Activated naive CD4-positive, alpha-beta T cell treated with anti-CD3 and anti-CD28 coated beads, Interleukin-2, amount 50 U/mL, for 16 hours (primary cell): Measurements from ENCODE around the gene MEGF11.

Experiments used
- DNase-seq: peaks from one replicate; pipeline ENCODE4 v3.0.0-alpha.2; 2020

The MEGF11 gene

DNA sequence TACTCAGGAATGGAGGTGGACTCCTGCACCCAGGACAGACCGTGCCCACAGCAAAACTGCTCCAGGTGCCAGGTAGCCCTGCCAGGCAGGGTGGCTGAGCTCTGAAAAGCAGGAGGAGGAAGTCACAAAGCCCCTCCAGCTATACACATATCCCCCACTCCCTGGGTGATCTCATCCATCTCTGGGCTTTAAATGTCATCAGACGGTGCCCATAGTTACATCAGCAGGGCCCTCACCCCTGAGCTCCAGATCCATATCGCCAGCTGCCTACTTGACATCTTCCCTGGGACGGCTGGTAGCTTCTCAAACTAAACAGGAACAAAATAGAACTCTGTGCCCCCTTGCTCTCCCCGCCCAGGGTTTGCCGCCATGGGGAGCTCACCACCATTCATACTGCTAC is 87.7 kb downstream of the MEGF11 start:
- no peak for DNase-seq

DNA sequence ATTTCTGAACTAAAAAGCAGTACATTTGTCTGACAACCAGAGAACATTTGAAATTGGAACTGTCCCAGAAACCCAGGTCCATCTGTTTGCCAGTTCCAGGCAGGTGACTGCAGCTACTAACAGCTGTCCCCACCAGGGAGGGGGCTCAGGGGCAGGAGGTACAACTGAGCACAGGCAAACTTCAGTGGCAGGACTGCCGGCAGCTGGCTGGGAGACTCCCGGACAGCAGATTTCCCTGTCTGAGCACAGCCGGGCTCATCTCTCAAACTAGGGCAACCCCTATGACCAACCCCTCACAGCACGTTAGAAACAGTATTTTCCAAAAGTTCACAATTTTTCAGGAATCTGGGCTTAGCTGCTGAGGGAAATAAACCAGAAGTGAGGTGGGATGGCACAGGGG is 88.8 kb downstream of the MEGF11 start:
- no peak for DNase-seq

DNA sequence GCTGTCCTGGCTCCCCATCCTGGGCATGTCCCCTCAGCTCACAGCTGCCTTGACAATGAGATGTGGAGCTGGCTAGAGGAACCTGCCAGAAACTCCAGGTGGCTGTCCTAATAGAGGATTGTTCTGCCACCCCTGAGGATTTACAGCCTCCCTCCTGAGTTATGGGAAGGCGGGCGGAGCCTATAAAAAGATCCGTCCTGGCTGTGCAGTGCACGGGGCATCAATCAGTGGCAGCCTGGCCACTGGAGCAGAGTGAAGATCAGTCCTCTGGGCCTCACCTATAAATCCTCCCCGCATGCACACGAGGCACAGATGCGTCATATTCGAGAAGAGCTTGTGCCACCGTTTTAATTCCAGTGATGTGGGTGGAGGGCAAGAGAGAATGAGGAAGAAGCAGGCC is 90.0 kb downstream of the MEGF11 start:
- DNase-seq: no peak

DNA sequence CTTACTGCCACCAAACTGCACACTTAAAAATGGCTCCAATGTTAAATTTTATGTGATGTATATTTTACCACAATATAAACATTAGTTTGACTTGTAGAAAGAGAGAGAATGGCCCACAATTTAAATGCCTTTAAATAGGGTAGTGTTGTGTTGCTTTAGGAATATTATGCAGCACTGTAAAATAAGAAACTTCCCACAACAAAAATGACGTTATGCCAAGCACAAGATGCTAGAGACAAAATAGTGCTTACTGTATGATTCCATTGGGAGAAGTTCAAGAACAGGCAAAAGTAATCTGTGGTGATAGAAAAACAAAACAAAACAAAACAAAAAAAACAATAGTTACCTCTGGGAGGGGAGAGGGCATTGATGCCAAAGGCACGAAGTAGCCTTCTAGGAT is 91.3 kb downstream of the MEGF11 start:
- DNase-seq: no peak

DNA sequence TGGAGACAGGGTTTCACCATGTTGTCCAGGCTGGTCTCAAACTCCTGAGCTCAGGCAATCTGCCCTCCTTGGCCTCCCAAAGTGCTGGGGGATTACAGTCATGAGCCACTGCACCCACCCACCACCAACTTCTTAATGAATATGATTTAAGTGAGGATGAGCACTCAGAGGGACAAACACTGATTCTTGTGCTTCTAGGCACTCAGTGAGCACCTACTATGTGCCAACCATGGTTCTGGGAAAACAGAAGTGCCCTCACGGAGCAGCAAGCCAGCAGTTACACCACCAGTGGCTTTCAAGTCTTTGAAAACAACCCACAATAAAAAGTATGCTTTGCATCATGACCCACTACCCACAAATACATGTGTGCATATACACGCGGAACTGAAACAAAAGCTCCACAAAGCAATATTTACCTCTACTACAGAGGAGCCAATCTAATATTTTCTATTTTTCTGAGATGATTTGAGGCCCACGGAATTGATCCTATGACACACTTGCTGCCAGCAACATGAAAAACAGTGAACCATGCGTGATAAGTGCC is 91.9 kb downstream of the MEGF11 start:
- DNase-seq: no peak

DNA sequence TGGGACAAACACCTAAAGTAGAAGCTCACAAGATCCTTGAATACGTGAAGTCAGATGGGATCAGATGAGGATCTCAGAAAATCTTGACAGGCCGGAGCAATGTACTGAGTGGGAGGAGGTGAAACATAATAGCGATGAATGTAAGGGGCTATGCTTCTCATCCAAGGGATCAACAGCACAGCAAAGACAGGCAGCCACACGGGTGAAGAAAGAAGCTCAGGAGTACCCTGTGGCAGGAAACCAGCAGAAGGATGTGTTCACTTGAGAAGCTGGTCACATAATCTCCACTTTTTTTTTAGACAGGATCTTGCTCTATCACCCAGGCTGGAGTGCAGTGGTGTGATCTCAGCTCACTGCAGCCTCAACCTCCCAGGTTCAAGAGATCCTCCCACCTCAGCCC is 92.4 kb downstream of the MEGF11 start:
- DNase-seq: no peak

DNA sequence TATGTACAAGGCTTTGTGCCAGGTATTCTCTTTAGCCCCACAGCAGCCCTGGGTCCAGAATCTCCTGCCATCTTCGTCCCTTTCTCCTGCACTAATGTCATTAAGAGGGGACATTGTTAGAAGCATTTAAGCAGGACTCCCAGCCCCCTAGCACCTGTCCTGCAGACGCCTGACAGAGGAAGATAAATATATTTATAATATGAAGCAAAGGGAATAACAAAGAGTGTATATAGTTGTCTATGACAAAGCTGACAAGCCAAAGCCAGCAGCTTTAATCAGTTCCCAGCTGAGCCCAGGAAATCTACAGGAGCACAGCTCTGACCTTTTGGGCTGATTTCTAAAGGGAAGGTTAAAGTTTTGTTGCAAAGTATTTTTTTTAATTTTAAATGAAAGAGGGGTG is 96.0 kb downstream of the MEGF11 start:
- no peak for DNase-seq

DNA sequence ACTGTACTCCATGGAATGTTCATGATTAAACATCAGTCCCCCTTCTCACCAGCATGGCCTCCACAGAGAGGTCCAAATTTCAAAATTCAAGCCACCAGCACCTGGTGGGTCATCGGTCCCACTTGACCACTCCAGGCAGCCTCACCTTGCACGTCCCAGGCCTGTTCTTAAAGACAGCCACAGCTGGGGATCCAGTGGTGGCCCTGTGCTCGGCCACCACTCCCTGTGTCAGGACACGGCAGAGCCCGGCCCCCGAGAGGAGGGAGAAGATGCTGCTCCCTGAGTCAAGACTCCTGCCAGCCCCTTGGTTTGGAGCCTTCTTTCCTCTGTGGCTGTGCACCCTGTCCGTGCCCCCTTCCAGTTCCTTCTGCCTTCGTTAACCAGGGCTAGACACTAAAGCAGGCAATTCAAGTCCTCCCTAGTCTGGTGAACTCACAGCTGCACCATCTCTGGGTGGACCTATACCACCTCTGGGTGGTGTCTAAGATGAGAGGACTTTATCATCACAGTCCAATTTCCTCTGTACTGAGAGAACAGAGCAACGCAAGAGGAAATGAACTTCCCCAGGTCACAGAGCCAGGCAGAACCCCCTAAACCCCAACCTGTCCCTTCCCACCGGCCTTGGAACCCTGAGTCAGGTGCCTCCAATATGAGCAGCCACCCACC is 97.1 kb downstream of the MEGF11 start:
- no peak for DNase-seq

DNA sequence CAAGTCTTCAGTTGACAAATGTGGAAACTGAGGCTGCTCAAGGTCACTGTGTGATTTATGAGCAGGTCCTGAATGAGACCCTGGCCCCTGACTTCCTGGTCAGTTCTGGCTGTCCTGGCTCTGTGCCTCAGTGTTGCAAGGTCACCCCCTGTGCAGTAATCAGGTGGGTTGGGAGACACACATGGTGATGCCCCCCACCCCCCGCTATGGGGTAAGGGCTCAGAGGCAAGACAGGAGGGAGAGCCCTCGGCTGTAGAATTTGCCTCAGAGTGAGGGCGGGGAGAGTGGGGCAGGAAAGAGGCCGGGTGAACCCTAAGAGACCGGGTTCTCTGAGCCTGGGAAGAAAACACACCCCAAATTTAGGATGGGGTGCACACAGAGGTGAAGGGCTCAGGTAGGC is 98.5 kb downstream of the MEGF11 start:
- DNase-seq: no peak

DNA sequence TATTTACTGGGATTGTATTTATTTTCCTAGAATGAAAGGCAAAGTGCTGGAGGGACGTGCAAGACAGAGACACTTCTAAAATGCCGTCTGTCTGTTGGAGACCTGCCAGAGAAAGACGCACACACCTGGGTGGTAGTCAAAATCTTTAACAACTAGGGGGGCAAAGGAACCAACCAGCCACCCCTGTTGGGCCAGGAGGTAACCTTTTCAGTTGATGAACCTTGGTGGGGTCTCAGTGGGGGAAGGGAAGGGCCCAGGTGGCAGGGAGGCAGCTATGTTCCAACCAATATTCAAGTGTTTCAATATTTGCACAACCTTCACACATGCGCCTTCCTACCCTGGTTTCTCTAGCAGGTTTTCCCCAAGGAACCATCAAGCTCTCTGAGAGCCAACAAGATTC is 99.0 kb downstream of the MEGF11 start:
- no peak for DNase-seq

DNA sequence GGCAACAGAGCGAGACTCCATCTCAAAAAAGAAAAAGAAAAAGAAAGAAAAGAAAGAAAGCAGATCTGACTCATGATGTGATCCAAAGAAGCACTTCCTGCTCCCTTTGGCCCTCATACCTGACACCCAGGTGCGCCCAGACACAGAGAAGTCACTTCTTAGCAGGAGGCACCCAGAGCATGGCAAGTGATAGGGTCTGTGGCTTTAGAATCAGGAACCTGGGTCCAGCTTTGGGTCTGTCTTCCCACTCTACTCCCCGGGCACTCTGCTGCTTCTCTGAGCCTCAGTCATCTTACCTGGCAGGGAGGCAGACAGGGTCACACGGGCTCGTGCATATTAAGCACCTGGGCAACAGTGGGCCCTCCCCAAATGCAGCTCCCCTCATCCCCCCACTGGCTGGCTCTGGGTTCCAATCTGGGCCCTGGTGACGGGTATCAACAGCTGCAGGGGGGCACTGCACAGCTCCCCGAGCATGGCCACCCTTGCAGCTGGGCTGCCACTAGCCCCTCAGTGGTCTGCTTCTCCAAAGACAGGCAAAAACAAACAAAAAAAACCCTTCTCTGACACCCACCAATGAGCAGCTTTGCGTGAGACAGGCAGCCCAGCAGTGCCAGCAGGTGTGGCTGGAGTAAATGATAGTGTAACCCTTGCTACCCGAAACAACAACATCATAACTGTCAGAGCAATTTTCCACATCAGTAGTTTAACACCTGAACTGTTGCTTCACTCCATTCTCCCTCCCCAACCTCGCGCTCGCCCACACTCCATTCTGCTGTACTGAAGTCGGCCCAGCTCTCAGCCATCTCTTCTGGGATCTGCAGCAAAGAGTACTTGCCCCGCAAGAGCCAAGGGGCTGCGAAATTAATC is 99.8 kb downstream of the MEGF11 start:
- DNase-seq: no peak

DNA sequence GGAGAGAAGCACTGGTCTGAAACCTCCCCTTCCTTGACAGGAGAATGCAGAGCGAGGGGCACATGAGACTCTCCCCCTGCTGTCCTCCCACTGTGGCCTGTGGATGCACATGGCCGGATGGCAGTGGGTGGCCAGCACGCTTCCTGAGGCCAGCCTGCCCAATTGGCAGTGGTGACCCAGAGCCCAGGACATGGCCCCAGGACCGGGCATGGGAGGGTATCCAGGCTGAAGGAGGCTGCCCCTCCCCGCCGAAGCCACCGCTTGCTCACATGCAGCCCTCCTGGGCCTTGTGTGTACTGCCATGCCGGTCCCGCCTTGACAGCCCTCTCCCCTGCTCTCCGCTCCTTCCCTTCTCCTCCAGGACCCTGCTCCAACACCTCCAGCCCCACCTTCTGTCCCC is 100.9 kb downstream of the MEGF11 start:
- no peak for DNase-seq

DNA sequence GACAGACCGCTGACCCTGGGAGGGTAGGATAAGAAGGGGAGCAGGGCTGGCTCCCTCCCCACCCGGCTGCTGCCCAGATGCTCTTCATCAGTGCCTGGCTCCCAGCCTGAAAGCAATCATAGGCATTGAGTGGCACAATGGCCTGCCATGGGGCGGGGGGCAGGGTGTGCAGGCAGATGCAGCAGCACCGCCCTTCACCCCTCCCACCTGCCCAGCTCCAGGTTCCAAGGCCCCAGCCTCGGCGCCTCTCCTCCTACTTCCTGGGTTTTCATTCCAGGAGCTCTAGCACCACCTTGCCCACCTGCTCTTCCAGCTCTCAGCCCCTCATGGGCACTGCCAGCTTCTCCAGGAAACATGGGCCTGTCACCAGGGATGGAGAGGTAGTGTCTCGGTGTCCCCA is 101.7 kb downstream of the MEGF11 start:
- no peak for DNase-seq

DNA sequence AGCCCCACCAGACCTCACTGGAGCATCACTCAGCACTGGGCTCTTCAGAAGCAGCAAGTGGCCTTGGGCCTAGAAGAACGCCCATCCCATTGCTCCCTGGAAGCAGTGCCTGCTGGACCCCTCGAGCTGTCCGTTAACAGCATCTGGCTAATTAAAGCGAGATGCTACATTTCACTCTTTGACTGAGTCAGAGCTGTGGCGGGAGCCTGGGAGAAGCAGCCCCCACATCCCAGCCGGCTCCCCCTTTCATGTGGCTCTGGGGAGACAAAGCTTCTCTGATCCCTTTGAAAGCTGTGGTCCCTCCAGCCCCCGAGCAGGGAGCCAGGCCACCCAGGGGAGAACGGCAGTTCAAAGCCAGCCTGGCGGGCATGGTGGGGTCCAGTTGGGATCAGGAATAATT is 103.7 kb downstream of the MEGF11 start:
- no peak for DNase-seq

DNA sequence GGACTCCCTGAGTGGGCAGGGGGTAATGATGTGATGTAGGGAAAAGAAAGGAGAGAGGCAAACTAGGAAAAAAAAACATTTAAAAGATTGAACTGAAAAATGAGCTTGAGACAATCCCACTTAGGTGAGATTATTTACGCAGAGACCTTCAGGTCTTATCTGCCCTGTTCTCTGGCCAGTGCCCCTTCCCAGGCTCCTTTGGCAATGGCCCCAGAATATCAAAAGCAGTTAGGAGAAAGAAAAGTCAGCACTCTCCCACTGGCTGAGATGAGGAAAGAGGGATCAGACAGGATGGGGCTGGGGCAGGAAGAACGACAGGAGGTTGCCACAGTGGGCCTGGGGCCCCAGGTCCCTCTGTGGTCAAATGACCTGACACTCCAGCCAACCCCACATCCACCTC is 105.4 kb downstream of the MEGF11 start:
- DNase-seq: no peak

DNA sequence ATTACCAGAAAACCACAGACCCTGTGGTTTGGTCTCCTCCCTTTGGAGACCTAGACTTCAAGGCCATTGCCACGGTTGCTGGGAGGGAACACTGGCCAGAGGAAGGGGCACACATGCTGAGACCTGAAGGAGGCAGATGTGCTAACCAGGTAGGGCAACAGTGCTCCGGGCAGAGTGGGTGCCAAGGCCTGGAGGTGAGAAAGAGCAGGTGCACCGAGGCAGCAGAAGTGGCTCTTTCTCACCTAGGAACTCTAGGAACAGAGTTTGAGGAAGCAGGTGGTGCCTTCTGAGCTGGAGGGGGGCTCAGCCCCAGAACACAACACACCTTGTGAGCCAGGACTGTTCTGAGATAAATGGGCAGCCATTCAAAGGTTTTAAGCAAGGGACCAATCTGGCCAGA is 106.1 kb downstream of the MEGF11 start:
- no peak for DNase-seq

DNA sequence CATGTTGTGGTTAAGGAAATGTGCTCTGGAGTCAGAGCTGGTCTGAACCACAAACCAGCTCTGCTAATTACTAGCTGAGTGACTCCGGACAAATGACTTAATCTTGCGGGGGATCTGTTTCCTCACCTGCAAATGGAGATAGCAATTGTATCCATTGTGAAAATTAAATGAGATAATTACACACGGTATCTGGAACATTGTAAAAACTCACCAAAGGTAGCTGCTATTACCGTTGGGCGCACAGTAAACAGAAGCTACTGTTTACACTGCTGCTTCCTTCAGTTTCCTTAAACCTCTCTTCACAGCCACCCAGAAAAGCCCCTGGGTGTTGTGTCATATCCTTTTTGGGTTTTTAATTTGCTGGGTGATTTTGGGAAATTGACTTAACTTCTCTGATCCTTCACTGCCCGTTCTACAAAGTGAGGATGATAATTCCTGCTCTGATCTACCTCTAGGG is 107.8 kb downstream of the MEGF11 start:
- no peak for DNase-seq

DNA sequence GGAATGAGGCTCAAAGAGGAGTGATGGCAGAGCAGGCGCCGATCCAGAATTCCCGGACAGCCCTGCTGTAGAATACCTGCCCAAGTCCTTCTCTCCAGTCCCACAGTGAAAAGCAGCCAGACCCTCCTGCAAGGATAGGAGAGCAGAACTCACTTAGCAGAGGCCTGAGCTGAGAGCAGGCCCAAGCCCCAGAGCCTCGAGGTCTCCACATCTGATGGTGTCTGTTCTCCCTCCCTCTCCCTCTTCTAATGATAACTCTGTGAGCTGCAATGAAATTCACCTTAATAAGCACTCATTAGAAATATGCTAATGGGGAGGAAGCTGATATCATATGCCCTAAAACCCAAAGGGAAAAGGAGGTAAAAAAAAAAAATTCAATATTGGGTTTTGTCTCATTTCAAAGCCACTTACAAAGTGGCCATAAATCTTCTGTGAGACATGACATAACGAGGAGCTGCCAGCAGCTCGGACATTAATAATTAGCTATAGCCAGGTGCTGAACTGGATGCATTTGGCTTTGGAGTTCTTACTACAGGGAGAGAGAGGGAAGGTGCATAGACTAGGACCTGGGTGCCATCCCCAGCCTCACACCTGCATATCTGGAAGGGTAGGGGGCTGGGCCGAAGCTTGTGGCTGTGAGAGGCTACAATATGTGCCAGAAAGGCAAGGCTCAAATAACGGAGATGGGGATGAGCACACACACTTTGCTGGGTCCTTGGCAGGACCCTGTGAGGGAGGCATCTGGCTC is 108.4 kb downstream of the MEGF11 start:
- no peak for DNase-seq

DNA sequence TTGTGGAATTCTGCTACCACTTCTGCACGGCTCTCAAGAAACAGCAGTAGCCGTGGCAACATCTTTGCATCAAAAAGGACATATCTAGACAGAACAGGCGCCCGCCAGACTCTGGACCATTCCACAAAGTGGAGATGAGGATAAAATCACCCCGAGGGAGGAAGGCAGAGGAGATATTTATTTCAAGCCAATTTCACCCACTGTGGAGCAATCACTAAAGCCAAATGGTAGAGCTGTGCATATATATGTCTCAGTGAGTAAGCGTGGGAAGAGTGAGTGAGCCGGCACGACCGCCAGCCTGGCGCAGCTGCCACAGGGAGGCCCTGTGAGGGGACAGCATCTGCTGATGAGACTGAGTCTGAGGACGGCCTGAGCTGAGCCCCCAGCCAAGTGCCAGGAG is 111.3 kb downstream of the MEGF11 start:
- no peak for DNase-seq

DNA sequence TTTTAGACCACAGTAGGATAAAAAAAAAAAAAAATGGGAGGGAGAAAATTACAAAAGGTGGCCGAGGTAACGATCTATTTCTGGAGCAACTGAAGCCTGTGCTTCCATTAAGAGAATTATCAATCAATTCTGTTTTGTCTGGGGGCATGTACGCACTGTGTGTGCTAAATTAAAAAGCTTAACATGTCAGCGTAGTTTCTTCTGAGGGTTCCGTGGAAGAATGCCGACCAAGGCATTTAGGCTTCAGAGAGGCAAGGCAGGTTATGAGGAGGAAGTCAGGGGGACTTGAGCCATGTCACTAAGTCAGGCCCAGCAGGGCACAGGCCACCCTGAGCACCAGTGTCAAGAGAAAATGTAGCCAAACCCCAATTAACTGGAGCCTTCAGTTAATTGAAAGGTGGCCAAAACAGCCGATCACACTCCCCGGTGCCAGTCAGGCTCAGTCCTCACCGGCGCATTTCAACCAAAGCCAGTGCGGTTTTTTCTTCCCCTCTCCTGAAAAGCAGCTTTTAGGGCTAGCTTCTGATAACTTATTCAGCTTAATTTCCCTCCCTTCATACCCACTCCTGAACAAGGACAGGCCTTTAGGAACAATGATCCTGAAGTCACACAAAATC is 113.9 kb downstream of the MEGF11 start:
- no peak for DNase-seq

DNA sequence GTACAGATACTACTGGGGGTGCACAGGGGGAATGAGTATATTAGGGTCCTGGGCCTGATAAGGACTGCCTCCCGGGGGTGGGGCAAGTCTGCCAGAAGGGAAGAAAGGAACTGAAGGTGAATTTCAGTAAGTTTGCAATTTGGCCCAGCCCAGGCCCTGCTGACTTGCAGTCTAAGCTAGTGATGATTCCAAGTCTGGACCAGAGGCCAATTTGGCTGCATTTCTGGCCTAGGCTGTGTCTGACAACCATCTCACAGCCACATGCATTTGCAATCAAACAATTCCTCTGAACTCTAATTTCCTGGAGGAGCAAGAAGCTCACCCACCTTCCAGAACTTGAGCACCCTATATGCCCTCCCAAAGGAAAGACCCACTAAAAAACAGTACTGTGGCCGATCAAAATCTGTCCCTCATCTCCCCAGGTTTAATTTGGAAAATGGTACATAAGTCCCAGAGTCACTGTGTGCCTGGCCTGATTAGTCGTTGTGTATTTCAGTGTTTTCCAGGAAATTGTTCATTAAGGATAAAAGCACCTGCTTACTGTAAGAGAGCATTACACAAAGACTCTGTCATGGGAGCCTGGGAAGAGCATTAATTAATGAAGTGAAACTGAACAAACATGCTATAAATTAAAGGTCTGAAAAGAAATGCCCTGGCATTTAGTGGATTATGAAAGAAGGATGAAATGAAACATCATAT is 114.5 kb downstream of the MEGF11 start:
- DNase-seq: no peak

DNA sequence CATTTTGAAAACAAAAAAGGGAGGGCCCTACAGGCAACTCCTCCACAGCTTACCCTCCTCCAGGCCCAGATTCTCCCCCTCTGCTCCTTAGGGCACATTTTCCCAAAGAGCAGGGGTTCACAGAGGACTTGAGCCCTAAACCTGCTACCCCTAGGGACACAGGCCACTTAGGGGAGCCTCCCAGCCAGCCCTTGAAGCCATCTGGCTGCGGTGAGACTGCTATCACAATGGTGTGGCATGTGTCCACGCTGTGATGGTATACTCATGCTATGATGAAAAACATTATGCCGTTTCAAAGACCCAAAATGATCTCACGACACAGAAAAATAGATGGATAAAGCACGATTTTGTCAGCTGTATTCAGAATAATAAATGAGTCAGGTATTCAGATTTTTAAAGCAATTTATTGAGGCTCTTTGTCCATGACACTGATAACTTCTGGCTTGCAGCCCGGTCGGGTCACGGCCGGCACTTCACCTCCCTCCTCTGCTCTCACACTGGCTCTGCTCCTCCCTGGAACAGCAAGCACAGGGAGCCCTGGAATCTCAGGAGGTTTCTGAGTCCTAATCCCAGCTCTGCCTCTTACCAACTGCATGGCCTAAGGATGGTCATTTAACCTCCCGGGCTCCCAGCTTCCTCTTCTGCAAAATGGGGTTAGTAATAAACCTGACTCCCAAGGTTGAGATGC is 115.3 kb downstream of the MEGF11 start:
- DNase-seq: no peak
